Embryonic facial prominence (tissue), 1 donor: ENCODE measurements around the gene MAPK8.

ENCODE experiments used
- DNase-seq: peaks from one replicate; pipeline ENCODE4 v3.0.0-alpha.2; 2016; ENCODE audit errors: extremely low spot score

MAPK8 gene

GRCh38 chr10:48460182-48460581 lies 153.7 kb downstream of the MAPK8 start:
- no peak for DNase-seq

GRCh38 chr10:48461623-48462481 lies 155.4 kb downstream of the MAPK8 start:
- DNase-seq, result no peak

- DNase-seq, result no peak
These were observed 156.1 kb downstream of the MAPK8 start for GRCh38 chr10:48462482-48463020.

- DNase-seq, result no peak
These were observed 157.0 kb downstream of the MAPK8 start for GRCh38 chr10:48463318-48464003.

- DNase-seq, result no peak
These were observed 157.8 kb downstream of the MAPK8 start for GRCh38 chr10:48464121-48464870.

- no peak for DNase-seq
These were observed 158.6 kb downstream of the MAPK8 start for GRCh38 chr10:48464871-48465736.

- DNase-seq, result no peak
These were observed 159.5 kb downstream of the MAPK8 start for GRCh38 chr10:48465860-48466521.

GRCh38 chr10:48466611-48467240 lies 160.2 kb downstream of the MAPK8 start:
- no peak for DNase-seq

GRCh38 chr10:48467669-48468068 lies 161.2 kb downstream of the MAPK8 start:
- DNase-seq, result no peak

GRCh38 chr10:48468130-48468790 lies 161.8 kb downstream of the MAPK8 start:
- DNase-seq, result no peak

GRCh38 chr10:48468866-48469511 lies 162.5 kb downstream of the MAPK8 start:
- DNase-seq, result no peak

GRCh38 chr10:48469516-48470020 lies 163.1 kb downstream of the MAPK8 start:
- no peak for DNase-seq

- DNase-seq, result no peak
These were observed 163.8 kb downstream of the MAPK8 start for GRCh38 chr10:48470115-48470892.

- no peak for DNase-seq
These were observed 164.7 kb downstream of the MAPK8 start for GRCh38 chr10:48470893-48471805.

- DNase-seq, result no peak
These were observed 166.1 kb downstream of the MAPK8 start for GRCh38 chr10:48472501-48473069.

GRCh38 chr10:48473704-48474103 lies 167.2 kb downstream of the MAPK8 start:
- no peak for DNase-seq
